SU-DHL-6 (cell line): ENCODE measurements around the gene CLDN9.

Experiments
- H2AFZ ChIP-seq: fragments of 200-600 bp; sonication (generic); 2 replicates; pipeline ENCODE4 v1.6.1; 2014; ENCODE audit warnings: low read depth, mild to moderate bottlenecking, moderate library complexity, mixed read lengths, antibody characterized with exemption, low read length; ENCODE audit not compliant: severe bottlenecking
- H3F3A ChIP-seq: fragments of 200-600 bp; shearing (Covaris generic); 2 replicates; pipeline ENCODE4 v1.6.0; 2016; ENCODE audit warnings: antibody characterized with exemption, mild to moderate bottlenecking; ENCODE audit not compliant: insufficient read depth
- H3K27ac ChIP-seq: fragments of 200-600 bp; sonication (generic); 2 replicates; pipeline ENCODE4 v1.5.1; 2016; ENCODE audit warnings: low read depth, mild to moderate bottlenecking, low read length, moderate library complexity, mixed read lengths
- H3K27me3 ChIP-seq: fragments of 200-600 bp; sonication (generic), shearing (Covaris generic); 2 replicates; pipeline ENCODE4 v1.6.0; 2014; ENCODE audit warnings: mild to moderate bottlenecking, low read length
- H3K36me3 ChIP-seq: fragments of 200-600 bp; sonication (generic); 2 replicates; pipeline ENCODE4 v1.6.1; 2014; ENCODE audit warnings: mild to moderate bottlenecking, low read length, mixed read lengths
- H3K4me2 ChIP-seq: fragments of 300-600, 200-600 bp; shearing (Covaris generic), sonication (generic); 2 replicates; pipeline ENCODE4 v1.6.0; 2014; ENCODE audit warnings: low read length, low read depth, mild to moderate bottlenecking; ENCODE audit not compliant: poor library complexity, severe bottlenecking
- H3K4me3 ChIP-seq: fragments of 200-600 bp; sonication (generic); 2 replicates; pipeline ENCODE4 v1.5.1; 2014; ENCODE audit warnings: antibody characterized with exemption, low read length, mild to moderate bottlenecking, mixed read lengths; ENCODE audit not compliant: insufficient read depth, poor library complexity, severe bottlenecking
- H3K79me2 ChIP-seq: fragments of 200-600 bp; sonication (generic); 2 replicates; pipeline ENCODE4 v1.6.1; 2014; ENCODE audit warnings: mild to moderate bottlenecking, low read length, moderate library complexity; ENCODE audit not compliant: insufficient read depth
- H3K9ac ChIP-seq: fragments of 200-600 bp; sonication (generic); 2 replicates; pipeline ENCODE4 v1.7.0; 2014; ENCODE audit warnings: mild to moderate bottlenecking, low read length
- H3K9me2 ChIP-seq: fragments of 200-600 bp; sonication (generic); replicated peaks from 2 replicates; pipeline ENCODE4 v1.6.1; 2014; ENCODE audit warnings: low read length; ENCODE audit not compliant: insufficient read depth
- H3K9me3 ChIP-seq: fragments of 200-600 bp; sonication (generic); 2 replicates; pipeline ENCODE4 v1.6.1; 2014; ENCODE audit warnings: low read length, mixed read lengths; ENCODE audit not compliant: insufficient read depth
- H4K20me1 ChIP-seq: fragments of 200-600 bp; sonication (generic); 2 replicates; pipeline ENCODE4 v1.6.1; 2014; ENCODE audit warnings: low read depth, mild to moderate bottlenecking, antibody characterized with exemption, low read length, moderate library complexity, mixed read lengths
- EZH2phosphoT487 ChIP-seq: fragments of 200-600 bp; sonication (generic), shearing (Covaris generic); conservative IDR thresholded peaks from 2 replicates; pipeline ENCODE4 v1.6.1; 2018; ENCODE audit warnings: mild to moderate bottlenecking, antibody characterized with exemption, low read length, moderate library complexity, mixed read lengths
- TF ChIP-seq, protein P1 (sequence below): fragments of 200-600 bp; sonication (generic); IDR thresholded peaks from one replicate; pipeline ENCODE4 v1.5.1; 2017; ENCODE audit warnings: antibody characterized with exemption, mild to moderate bottlenecking, low read length, moderate library complexity; ENCODE audit not compliant: insufficient read depth, poor library complexity, severe bottlenecking

The CLDN9 gene

DNA sequence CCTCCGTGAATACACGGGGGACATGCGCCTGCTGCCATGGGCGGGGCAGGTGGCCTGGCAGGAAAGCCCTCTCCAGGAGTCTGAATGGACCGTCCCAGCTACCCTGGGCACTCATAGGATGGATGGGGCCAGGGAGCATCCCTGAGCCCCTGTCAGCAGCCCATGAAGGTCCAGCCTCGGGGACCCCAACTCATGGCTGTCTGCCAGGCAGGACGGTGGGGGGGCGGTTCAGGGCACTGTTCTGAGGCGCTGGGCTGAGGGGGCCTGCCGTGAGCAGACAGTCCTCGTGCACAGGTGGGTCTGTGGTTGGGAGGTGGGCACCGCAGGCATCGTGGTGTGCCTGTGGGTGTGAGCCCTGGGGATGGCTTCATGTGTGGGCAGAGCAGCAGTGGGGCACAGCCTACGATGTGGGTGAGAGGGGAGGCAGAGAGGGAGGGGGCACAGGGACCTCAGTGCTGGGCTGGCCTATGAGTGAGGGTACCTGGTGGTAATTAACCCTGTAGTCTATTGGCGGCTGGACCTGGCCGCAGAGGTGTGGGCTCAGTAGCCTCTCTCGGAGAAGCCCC is 26.0 kb upstream of the CLDN9 start:
- TF ChIP-seq, protein P1, sequence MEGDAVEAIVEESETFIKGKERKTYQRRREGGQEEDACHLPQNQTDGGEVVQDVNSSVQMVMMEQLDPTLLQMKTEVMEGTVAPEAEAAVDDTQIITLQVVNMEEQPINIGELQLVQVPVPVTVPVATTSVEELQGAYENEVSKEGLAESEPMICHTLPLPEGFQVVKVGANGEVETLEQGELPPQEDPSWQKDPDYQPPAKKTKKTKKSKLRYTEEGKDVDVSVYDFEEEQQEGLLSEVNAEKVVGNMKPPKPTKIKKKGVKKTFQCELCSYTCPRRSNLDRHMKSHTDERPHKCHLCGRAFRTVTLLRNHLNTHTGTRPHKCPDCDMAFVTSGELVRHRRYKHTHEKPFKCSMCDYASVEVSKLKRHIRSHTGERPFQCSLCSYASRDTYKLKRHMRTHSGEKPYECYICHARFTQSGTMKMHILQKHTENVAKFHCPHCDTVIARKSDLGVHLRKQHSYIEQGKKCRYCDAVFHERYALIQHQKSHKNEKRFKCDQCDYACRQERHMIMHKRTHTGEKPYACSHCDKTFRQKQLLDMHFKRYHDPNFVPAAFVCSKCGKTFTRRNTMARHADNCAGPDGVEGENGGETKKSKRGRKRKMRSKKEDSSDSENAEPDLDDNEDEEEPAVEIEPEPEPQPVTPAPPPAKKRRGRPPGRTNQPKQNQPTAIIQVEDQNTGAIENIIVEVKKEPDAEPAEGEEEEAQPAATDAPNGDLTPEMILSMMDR, result no peak
- no peak for TF ChIP-seq EZH2phosphoT487
- H4K20me1 ChIP-seq, result no peaks in the 10 kb centered on the region
- no peaks in the 10 kb centered on the region for H3K9me2 ChIP-seq
- H3K9me3 ChIP-seq, result no peaks in the 10 kb centered on the region
- no peak overlapping the region for H3K4me2 ChIP-seq
- H2AFZ ChIP-seq, result no peak overlapping the region
- H3K9ac ChIP-seq, result no peak overlapping the region
- peaks cover 16% of the 10 kb centered on the region for H3F3A ChIP-seq
- H3K36me3 ChIP-seq, result no peaks in the 10 kb centered on the region
- H3K4me3 ChIP-seq, result no peak overlapping the region
- H3K27ac ChIP-seq, result no peak overlapping the region
- H3K27me3 ChIP-seq, result no peaks in the 10 kb centered on the region
- no peaks in the 10 kb centered on the region for H3K79me2 ChIP-seq

DNA sequence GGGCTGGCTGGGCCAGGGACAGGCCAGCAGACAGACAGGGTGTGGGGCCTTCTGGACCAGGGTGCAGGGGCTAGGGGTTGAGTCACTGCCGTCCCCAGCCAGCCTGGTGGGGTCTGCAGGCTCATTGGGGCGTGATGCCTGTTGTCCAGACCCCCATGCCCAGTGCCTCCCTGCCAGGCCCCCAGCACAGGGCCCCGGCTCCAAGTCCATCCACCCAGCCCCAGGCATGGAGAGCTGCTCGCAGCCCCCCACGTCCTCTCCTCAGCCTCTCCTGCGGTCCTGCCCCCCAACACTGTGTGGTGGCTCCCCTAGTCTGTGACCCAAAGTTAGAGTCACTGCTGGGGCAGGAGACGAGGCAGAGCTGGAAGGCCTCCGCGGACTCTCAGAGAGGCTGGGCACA is 25.4 kb upstream of the CLDN9 start:
- no peaks in the 10 kb centered on the region for H3K36me3 ChIP-seq
- no peaks in the 10 kb centered on the region for H3K9me3 ChIP-seq
- TF ChIP-seq EZH2phosphoT487, result no peak
- no peak overlapping the region for H3K4me2 ChIP-seq
- H3K27ac ChIP-seq, result no peak overlapping the region
- H3F3A ChIP-seq, result peaks cover 11% of the 10 kb centered on the region
- H3K9me2 ChIP-seq, result no peaks in the 10 kb centered on the region
- H3K79me2 ChIP-seq, result no peaks in the 10 kb centered on the region
- H3K27me3 ChIP-seq, result no peaks in the 10 kb centered on the region
- H3K9ac ChIP-seq, result no peak overlapping the region
- no peak overlapping the region for H3K4me3 ChIP-seq
- no peaks in the 10 kb centered on the region for H4K20me1 ChIP-seq
- no peak overlapping the region for H2AFZ ChIP-seq

DNA sequence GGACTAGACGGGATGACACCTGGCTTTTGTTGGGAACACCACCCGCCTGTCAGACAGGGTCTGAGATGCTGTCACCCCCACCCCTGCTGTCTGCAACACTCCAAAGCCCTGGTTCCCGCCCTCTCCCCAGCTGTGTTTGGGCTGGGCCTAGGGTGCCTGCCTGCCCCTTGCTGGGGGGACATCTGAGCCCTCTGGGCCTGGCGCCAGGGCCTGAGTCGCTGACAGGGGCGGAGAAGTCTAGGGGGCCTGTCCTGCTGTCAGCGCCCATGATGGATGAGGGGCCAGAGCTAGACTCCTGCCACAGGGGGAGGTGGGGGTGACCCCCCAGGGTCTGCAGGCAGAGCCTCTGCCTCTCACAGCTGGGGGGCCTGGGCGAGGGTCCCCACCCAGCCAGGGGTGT is 24.9 kb upstream of the CLDN9 start:
- Histone ChIP-seq H3K4me3 (no peak overlapping the region), H3F3A (peaks cover 7% of the 10 kb centered on the region), H3K9me2 (no peaks in the 10 kb centered on the region), H3K27ac (no peak overlapping the region), H3K9me3 (no peaks in the 10 kb centered on the region), H3K4me2 (no peak overlapping the region), H3K79me2 (no peaks in the 10 kb centered on the region), H3K9ac (no peak overlapping the region), H2AFZ (no peak overlapping the region), H3K36me3 (no peaks in the 10 kb centered on the region), H3K27me3 (no peaks in the 10 kb centered on the region), H4K20me1 (no peaks in the 10 kb centered on the region)
- no peak for TF ChIP-seq EZH2phosphoT487
- TF ChIP-seq, protein P1, result no peak

DNA sequence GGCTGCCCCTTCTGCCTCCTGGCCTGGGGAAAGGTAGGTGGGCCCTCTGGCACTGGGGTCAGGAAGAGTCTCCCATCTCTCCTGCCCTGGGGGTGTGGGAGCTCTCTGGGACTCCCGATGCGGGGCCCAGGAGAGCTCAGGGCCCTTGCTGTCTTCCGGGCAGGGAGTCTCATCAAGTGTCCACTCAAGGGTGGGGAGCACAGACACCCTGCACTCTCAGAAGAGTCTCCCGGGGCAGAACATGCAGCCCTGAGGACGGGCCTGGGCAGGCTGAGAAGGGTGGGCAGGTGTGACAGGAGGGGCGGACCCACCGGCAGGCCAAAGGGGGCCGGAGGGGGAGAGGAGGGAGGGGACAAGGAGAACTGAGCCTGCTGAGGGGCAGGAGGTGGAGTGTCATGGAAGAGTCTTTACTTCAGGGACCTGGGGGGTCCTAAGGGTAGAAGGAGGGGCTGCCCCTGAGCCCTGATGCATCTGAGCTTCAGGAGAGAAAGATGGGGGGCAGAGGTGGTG is 24.1 kb upstream of the CLDN9 start:
- H4K20me1 ChIP-seq, result no peaks in the 10 kb centered on the region
- no peak overlapping the region for H3K27ac ChIP-seq
- H3K9ac ChIP-seq, result no peak overlapping the region
- H2AFZ ChIP-seq, result no peak overlapping the region
- no peak overlapping the region for H3K4me3 ChIP-seq
- no peaks in the 10 kb centered on the region for H3F3A ChIP-seq
- no peak for TF ChIP-seq EZH2phosphoT487
- TF ChIP-seq, protein P1, result no peak
- H3K27me3 ChIP-seq, result no peaks in the 10 kb centered on the region
- H3K36me3 ChIP-seq, result no peaks in the 10 kb centered on the region
- no peaks in the 10 kb centered on the region for H3K9me3 ChIP-seq
- no peak overlapping the region for H3K4me2 ChIP-seq
- no peaks in the 10 kb centered on the region for H3K79me2 ChIP-seq
- no peaks in the 10 kb centered on the region for H3K9me2 ChIP-seq
